ENCODE data around the gene BAIAP2.

The BAIAP2 gene

GRCh38 chr17:81092518-81093095, 57.7 kb downstream of the BAIAP2 start:
- DNase-seq = no peak

DNA sequence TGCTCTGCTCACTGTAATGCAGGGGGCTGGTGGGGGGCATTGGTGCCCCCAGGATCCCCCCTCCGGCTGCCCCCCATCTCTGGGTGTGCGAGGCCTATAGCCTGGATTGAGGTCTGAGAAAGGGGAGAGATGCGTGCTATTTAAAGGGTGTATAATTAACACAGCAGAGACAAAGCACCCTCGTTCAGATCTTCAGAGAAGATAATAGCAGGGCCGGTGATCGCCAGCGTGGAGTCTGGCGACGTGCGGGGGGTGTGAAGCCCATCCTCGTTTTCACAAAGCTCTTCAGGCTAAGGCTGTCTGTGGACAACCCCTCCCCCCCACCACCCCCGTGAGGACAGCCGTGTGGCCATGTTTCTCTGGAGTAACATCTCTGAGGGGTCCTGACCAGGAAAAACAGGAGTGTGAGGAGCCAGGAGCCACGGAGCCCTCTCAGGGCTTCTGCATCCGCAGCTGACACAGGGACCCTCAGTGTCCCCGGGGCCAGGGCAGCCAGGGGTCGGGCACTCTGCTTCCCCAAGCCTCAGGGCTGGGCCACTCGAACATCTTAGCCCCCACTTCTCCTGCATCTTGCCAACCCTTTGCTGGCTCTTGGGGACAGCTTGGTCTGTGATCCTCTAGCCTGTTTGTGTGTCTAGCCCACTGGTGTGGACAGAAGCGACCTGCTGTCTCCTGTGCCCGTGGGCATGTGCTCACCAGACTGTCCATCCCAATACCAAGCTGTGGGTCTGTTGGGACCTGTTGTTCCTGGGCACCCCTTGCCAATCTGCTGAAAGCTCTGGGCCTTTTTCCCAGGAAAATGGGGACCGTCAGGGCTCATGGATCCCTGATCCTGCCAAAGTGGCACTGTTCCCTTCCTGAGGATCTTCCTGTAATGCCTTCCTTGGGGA, 58.9 kb downstream of the BAIAP2 start:
- no peak for DNase-seq

DNA sequence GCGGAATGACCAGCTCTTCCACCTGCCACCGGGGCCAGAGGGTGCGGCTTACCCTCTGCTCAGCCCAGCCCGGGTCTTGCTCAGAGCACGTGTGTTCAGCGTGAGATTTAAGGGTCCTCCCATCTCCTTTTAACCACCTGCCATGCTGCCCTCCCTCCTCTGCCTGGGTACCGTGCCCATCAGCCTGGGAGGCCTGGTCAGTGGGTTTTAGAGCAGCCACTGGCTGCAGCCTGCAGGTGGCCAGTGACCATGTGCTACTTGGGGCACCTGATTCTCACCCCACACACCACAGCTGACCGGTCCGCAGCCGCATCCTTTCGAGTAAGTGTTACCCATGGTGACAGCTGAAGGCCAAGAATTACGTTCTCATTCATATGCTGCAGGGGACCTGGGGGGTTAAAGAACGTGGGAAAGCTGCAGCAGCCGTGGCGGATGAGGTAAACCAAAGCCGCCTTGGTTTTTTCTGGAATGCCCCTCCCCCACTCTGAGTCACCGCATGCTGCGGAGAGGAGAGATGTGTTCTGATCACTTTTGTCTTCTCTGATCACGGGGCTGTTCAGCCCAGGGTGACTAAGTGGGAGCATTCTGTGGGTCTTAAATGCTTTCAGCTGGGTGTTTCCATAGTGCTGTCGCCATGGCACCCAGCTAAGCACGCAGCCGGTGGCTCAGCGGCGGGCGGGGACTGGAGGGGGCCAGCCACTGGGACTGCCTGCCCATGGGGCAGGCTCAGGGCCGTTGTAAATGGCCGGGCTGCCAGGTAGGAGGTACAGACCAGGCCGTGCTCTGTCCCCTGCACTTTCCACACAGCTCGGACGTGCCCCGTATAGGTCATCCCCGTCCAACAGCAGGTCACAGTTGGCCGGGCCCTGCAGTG, 59.8 kb downstream of the BAIAP2 start:
- peak; percentile 82 for DNase-seq

- no peak for DNase-seq
Measured at GRCh38 chr17:81095383-81095762, 60.4 kb downstream of the BAIAP2 start.

DNA sequence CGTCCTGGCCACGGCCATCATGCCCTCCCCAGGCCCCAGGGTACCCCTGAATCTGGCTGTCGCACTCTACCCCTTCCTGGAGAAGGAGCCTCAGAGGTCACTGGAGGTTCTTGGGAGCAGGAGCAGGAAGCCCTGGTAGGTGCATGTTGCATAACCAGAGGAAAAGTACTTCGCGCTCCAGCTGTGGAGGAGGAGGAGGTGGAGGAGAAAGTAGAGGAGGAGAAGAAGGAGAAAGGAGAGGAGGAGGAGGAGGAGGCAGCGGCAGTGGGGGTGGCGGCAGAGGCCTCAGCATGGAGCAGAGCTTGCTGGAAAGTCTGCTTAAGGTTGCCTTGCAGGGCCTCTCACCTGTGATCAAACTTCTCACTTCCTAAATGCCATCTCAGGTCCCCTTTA, 61.8 kb downstream of the BAIAP2 start:
- DNase-seq = no peak

- DNase-seq = no peak
Measured at GRCh38 chr17:81097134-81097942, 62.4 kb downstream of the BAIAP2 start.

DNA sequence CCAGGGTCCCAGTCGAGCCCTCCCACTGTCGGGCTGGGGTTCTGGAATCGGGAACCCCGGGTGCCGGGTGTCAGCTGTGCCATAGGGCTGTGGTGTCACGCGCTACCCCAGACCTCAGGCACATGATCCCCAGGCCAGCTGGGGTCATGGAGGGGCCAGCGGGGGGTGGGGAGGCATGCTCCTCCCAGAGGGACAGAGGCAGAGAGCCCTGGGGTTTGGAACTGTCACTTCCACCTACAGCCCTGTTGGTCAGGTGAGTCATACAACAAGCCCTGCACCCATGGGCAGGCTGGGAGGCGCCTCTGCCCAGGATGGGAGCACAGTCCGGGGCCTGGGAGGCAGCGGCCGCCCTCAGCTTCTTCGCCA, 63.0 kb downstream of the BAIAP2 start:
- no peak for DNase-seq

DNA sequence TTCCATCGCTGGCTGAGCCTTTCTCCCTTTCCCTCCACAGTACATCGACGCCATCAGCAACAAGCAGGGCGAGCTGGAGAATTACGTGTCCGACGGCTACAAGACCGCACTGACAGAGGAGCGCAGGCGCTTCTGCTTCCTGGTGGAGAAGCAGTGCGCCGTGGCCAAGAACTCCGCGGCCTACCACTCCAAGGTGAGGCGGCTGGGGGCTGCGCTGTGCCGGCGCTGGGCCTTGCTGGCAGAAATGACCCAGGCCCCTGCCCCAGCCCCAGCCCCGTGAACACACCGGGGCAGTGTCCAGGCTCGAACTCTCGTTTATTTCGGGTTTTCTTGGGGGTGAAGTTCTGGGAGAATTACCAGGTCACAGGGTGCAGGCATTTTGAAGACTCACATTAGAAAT, 64.9 kb downstream of the BAIAP2 start:
- no peak for DNase-seq

DNA sequence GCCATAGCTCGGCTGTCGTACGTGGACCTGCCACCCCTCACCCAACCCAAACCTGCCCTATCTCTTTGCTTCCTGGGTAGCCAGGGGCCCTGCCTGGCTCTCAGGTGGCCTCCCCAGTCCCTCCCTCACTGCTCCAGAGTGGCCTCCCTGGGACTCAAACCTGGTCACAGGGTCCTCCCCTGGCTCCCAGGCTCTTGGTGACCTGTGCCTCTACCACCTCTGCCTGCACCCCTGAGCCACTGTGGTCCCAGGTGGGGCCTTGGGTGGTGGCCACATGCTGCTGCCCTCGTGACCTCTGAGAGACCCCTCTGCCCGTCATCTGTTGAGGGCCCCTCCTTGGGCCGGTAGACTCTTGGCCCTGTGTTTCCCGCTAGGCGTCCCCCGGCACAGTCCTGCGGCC, 65.7 kb downstream of the BAIAP2 start:
- no peak for DNase-seq

- DNase-seq = peak; percentile 68
Measured at GRCh38 chr17:81101614-81102306, 66.8 kb downstream of the BAIAP2 start.

DNA sequence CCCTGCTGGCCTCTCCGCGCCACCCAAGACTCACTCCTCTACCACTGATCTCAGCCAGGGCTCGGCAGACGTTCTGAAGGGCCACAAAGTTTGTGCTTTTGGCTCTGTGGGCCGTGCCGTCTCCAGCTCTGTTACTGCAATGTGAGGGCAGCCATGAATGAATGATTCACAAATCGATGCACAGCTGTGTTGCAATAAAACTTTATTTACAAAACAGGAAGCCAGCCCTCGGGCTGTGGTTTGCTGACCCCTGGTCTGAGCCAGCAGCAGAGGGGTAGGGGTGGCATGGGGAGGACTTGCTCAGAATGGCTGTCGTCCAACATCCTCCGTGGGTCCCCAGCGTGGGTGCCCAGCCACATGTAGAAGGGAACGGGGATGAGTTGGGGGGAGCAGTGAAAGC, 67.4 kb downstream of the BAIAP2 start:
- DNase-seq = no peak

- no peak for DNase-seq
Measured at GRCh38 chr17:81102869-81103268, 67.9 kb downstream of the BAIAP2 start.

GRCh38 chr17:81103379-81103778, 68.4 kb downstream of the BAIAP2 start:
- DNase-seq = no peak

DNA sequence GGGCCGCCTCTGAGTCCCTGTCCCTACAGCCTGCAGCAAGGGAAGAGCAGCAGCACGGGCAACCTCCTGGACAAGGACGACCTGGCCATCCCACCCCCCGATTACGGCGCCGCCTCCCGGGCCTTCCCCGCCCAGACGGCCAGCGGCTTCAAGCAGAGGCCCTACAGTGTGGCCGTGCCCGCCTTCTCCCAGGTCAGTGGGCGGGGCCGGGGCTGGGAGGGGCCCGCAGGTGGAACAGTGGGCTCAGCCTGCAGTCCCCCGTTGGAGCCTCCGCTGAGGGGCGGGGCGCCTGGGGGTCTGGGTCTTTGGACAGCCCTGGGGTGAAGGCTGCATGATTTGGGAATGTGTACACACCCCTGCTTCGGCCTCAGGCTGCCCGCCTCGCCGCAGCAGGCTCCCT, 71.8 kb downstream of the BAIAP2 start:
- no peak for DNase-seq

- no peak for DNase-seq
Measured at GRCh38 chr17:81108220-81108619, 73.3 kb downstream of the BAIAP2 start.

- no peak for DNase-seq
Measured at GRCh38 chr17:81109957-81110356, 75.0 kb downstream of the BAIAP2 start.

DNA sequence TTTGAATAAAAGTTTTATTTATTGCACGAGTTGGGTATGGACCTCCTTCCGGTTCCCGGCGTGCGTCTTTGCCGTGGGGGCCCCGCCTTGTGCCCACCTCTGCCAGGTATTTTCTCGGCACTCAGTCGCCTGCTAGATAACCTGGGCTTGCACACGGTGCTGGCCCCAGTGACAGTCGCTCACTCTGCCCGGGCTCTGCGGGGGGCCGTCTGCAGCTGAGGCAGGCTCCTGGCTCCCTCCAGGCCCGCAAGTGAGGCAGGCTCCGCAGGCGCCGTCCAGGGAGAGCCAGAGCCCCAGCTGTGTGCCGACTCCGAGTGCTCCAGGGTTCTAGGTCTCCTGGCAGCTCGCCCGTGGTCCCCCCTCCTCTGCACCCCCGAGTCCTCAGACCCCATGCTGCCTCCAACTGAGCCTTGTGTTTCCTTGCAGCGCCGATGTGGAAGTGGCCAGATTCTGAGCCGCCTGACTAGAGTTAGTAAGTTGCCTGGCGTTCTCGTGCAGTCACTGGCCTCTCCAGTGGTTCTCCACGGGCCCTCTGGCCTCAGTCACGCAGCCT, 75.6 kb downstream of the BAIAP2 start:
- no peak for DNase-seq

DNA sequence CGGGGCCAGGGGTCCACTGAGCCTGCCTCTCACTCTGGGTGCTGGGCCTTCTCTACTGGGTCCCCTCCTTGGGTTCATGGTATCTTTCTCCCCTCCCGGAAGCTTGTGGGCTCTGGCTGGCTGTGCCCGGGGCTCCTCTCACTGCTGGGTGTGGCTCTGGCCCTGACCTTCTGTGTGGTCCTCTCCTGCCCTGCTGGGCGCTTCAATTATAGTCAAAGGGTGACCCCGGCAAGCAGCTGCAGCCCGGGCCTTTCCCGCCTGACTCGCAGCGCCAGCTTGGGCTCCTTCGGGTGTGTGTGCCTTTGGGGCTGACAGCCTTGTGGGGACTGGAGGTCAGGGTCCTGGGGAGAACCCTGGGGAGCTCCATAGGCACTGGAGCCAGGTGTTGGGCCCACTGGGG, 76.1 kb downstream of the BAIAP2 start:
- no peak for DNase-seq

- no peak for DNase-seq
Measured at GRCh38 chr17:81112450-81112849, 77.5 kb downstream of the BAIAP2 start.

DNA sequence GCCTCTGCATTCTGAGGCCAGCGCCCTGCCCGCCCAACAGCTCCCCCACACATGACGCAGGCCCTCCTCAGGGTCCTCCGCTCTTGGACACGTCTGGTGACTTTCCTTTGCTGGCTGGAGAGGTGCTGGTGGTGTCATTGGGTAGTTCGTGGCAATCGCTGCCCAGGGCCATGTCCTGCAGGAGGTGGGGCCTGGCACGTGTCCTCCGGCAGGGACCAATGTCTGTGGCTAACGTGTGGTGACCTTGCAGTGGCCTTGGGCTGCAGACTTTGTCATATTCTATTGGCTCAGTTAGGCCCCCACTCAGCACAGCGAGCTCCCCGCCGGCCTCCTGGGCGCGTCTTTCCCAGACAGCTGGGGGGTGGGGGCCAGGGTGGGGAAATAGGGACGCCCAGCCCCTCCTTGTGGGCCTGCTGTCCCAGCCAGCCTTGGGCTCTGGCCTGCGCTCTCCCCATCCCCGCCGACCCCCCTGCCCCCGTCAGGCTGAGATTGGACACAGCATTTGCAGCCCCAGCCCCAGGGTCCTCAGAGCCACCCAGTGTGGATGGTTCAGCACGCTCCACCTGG, 78.3 kb downstream of the BAIAP2 start:
- no peak for DNase-seq

- DNase-seq = no peak
Measured at GRCh38 chr17:81114351-81115093, 79.6 kb downstream of the BAIAP2 start.

All from NCI-H2107 (cell line).